ENCODE results near the gene TMEM115.

Gene TMEM115

DNA sequence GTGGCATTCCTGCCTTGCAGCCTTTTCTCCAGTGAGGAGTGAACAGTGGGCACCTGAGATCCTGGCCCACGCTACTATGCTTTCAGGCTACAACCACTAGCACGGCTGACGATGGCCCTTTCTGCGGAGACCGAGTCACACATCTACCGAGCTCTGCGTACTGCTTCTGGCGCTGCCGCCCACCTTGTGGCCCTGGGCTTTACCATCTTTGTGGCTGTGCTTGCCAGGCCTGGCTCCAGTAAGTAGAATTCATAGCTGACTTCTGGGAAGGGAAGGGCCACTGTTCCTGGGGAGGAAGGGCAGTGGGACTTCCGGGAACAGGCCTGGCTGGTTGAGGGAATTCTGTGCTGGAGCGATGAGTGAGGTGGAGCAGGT, 8.0 kb downstream of the TMEM115 start:
- TF ChIP-seq, protein P1, sequence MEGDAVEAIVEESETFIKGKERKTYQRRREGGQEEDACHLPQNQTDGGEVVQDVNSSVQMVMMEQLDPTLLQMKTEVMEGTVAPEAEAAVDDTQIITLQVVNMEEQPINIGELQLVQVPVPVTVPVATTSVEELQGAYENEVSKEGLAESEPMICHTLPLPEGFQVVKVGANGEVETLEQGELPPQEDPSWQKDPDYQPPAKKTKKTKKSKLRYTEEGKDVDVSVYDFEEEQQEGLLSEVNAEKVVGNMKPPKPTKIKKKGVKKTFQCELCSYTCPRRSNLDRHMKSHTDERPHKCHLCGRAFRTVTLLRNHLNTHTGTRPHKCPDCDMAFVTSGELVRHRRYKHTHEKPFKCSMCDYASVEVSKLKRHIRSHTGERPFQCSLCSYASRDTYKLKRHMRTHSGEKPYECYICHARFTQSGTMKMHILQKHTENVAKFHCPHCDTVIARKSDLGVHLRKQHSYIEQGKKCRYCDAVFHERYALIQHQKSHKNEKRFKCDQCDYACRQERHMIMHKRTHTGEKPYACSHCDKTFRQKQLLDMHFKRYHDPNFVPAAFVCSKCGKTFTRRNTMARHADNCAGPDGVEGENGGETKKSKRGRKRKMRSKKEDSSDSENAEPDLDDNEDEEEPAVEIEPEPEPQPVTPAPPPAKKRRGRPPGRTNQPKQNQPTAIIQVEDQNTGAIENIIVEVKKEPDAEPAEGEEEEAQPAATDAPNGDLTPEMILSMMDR (IDR thresholded peaks at IDR 0.05; ENCODE audit: insufficient read depth, low read length) = no peak
- TF ChIP-seq, protein P2, sequence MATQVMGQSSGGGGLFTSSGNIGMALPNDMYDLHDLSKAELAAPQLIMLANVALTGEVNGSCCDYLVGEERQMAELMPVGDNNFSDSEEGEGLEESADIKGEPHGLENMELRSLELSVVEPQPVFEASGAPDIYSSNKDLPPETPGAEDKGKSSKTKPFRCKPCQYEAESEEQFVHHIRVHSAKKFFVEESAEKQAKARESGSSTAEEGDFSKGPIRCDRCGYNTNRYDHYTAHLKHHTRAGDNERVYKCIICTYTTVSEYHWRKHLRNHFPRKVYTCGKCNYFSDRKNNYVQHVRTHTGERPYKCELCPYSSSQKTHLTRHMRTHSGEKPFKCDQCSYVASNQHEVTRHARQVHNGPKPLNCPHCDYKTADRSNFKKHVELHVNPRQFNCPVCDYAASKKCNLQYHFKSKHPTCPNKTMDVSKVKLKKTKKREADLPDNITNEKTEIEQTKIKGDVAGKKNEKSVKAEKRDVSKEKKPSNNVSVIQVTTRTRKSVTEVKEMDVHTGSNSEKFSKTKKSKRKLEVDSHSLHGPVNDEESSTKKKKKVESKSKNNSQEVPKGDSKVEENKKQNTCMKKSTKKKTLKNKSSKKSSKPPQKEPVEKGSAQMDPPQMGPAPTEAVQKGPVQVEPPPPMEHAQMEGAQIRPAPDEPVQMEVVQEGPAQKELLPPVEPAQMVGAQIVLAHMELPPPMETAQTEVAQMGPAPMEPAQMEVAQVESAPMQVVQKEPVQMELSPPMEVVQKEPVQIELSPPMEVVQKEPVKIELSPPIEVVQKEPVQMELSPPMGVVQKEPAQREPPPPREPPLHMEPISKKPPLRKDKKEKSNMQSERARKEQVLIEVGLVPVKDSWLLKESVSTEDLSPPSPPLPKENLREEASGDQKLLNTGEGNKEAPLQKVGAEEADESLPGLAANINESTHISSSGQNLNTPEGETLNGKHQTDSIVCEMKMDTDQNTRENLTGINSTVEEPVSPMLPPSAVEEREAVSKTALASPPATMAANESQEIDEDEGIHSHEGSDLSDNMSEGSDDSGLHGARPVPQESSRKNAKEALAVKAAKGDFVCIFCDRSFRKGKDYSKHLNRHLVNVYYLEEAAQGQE (IDR thresholded peaks at IDR 0.05; ENCODE audit: insufficient replicate concordance, low read depth) = no peak
- TF ChIP-seq POLR2AphosphoS5 (IDR thresholded peaks at IDR 0.05; ENCODE audit: low read depth) (no peak; the same call in 1 of the 2 replicates), GABPA (IDR thresholded peaks at IDR 0.05; ENCODE audit: low read depth) (no peak), SPI1 (IDR thresholded peaks at IDR 0.05; ENCODE audit: borderline replicate concordance, low read depth) (no peak)
- Histone ChIP-seq H3K4me3 (replicated peaks; ENCODE audit: insufficient read depth, low read length) (peak overlapping the region; percentile 58), H3K27ac (replicated peaks) (peak overlapping the region; percentile 94), H3K27me3 (ENCODE audit: insufficient read depth, poor library complexity, severe bottlenecking) (no peaks in the 10 kb centered on the region)
- no peak for DNase-seq (ENCODE audit: low read depth in 1 of 2, low spot score in 1 of 2)

DNA sequence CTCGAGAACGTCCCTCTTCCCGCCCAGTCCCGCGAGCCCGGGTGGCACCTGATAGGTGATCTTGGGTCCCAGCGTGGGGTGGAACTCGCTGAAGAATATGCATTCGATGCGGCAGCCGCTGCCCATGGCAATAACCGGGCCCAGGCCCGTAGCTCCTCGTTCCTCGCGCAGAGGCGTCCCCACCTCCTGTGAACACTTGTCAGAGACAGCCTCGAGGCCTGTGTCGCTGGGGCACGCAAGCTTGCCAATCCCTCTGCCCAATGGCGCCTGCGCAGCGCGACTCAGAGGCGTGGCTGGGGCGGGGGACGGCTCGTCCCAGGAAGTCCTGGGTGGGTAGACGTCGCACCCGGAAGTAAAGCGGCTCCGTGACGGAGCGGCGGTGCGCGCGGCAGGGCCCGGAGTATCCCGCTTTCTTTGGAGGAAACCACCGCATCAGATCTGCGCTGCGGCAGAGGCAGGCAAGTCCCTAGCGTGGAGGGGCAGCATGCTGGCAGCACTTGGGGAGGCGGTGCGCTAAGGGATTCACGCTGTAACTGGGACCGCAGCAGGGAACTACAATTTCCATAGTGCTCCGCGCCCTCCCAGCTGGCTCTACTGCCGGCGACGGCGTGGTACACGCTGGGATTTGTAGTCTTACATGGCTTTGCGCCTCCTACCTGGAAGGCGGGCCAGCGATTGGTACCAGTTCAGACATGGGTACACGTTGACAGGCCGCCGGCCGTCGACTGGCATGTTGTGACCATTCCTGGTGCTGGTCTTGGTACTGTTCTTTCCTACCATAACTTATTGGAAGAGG, 8.6 kb downstream of the TMEM115 start, which contains the start of the genes CYB561D2 and NPRL2:
Gene CYB561D2 (plus strand): TSS at position 336 of the 796 bp plus-strand sequence. CDS start 572 bp downstream, outside the sequence.
Gene NPRL2 (minus strand): TSS at position 249 of the 796 bp plus-strand sequence. CDS start 123 bp downstream, at position 126.
- Histone ChIP-seq H3K27me3 (ENCODE audit: insufficient read depth, poor library complexity, severe bottlenecking) (no peaks in the 10 kb centered on the region), H3K4me3 (replicated peaks; ENCODE audit: insufficient read depth, low read length) (peak within 1 kb of the TSS; percentile 58), H3K27ac (replicated peaks) (peak within 1 kb of the TSS; percentile 94)
- peak; percentile 81 for TF ChIP-seq GABPA (IDR thresholded peaks at IDR 0.05; ENCODE audit: low read depth)
- peak; percentile 84 for TF ChIP-seq POLR2AphosphoS5 (IDR thresholded peaks at IDR 0.05; ENCODE audit: low read depth)
- TF ChIP-seq, protein P1 (IDR thresholded peaks at IDR 0.05; ENCODE audit: insufficient read depth, low read length) = no peak
- TF ChIP-seq, protein P2 (IDR thresholded peaks at IDR 0.05; ENCODE audit: insufficient replicate concordance, low read depth) = peak; percentile 33
- TF ChIP-seq SPI1 (IDR thresholded peaks at IDR 0.05; ENCODE audit: borderline replicate concordance, low read depth) = no peak
- DNase-seq (ENCODE audit: low read depth in 1 of 2, low spot score in 1 of 2) = peak; percentile 94 to 99

DNA sequence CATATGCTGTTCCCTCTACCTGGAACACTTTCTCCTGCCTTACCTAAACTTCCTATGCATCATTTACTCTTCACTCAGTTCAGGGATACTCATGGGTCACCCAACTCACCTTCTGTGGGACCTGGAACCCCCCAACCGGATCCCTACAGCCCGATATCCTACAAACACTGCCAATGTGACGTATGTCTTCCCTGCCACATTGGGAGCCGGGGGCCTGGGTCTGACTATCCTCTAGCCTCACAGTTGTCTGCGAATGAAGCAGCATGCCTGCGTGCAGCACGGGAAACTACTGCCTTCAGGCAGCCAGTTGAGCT, 9.2 kb downstream of the TMEM115 start:
- Histone ChIP-seq H3K27me3 (ENCODE audit: insufficient read depth, poor library complexity, severe bottlenecking) (no peaks in the 10 kb centered on the region), H3K4me3 (replicated peaks; ENCODE audit: insufficient read depth, low read length) (peak overlapping the region; percentile 58), H3K27ac (replicated peaks) (peak overlapping the region; percentile 94)
- DNase-seq (ENCODE audit: low read depth in 1 of 2, low spot score in 1 of 2) = no peak
- no peak for TF ChIP-seq GABPA (IDR thresholded peaks at IDR 0.05; ENCODE audit: low read depth)
- no peak for TF ChIP-seq SPI1 (IDR thresholded peaks at IDR 0.05; ENCODE audit: borderline replicate concordance, low read depth)
- TF ChIP-seq POLR2AphosphoS5 (IDR thresholded peaks at IDR 0.05; ENCODE audit: low read depth) = no peak
- TF ChIP-seq, protein P1 (IDR thresholded peaks at IDR 0.05; ENCODE audit: insufficient read depth, low read length) = no peak
- TF ChIP-seq, protein P2 (IDR thresholded peaks at IDR 0.05; ENCODE audit: insufficient replicate concordance, low read depth) = no peak

All from HL-60 (cell line).